SK-N-SH (cell line): Measurements from ENCODE around the gene MASP1.

ENCODE experiments used
- CTCF ChIP-seq: fragments of 200-600 bp; sonication (generic); IDR thresholded peaks from 2 replicates; pipeline ENCODE4 v1.6.1; 2017; ENCODE audit warnings: antibody characterized with exemption, mild to moderate bottlenecking, moderate library complexity
- ELF1 ChIP-seq: IDR thresholded peaks from 2 replicates; pipeline ENCODE4 v1.4.0; 2012
- EZH2phosphoT487 ChIP-seq: fragments of 200-600 bp; sonication (generic); IDR thresholded peaks from 2 replicates; pipeline ENCODE4 v1.6.1; 2017; ENCODE audit warnings: low read depth, mixed run types, mild to moderate bottlenecking, antibody characterized with exemption, moderate library complexity, borderline replicate concordance
- FOXM1 ChIP-seq: IDR thresholded peaks from 2 replicates; pipeline ENCODE4 v1.4.0; 2012; ENCODE audit warnings: low read depth, mild to moderate bottlenecking
- GABPA ChIP-seq: IDR thresholded peaks from 2 replicates; pipeline ENCODE4 v1.4.0; 2012; ENCODE audit warnings: low read depth, mild to moderate bottlenecking
- POLR2AphosphoS5 ChIP-seq: IDR thresholded peaks from 2 replicates; pipeline ENCODE4 v1.6.1; 2012; ENCODE audit warnings: low read depth, low read length
- RAD21 ChIP-seq: IDR thresholded peaks from 2 replicates; pipeline ENCODE4 v1.6.1; 2012; ENCODE audit warnings: mild to moderate bottlenecking, low read length
- REST ChIP-seq: IDR thresholded peaks from 2 replicates; pipeline ENCODE4 v1.6.1; 2012; ENCODE audit warnings: mild to moderate bottlenecking, low read depth, low read length, moderate library complexity
- SMC3 ChIP-seq: IDR thresholded peaks from 2 replicates; pipeline ENCODE4 v1.6.1; 2012; ENCODE audit warnings: low read depth, low read length, improper control_type of control experiment
- TAF1 ChIP-seq: IDR thresholded peaks from 2 replicates; pipeline ENCODE4 v1.6.1; 2012; ENCODE audit warnings: low read depth, mild to moderate bottlenecking, low read length, moderate library complexity, borderline replicate concordance

GRCh38 chr3:187267306-187267705 is 24.2 kb downstream of the MASP1 start:
- TF ChIP-seq CTCF, result no peak
- no peak for TF ChIP-seq SMC3
- no peak for TF ChIP-seq GABPA
- no peak for TF ChIP-seq POLR2AphosphoS5
- no peak for TF ChIP-seq FOXM1
- no peak for TF ChIP-seq RAD21
- no peak for TF ChIP-seq TAF1
- TF ChIP-seq EZH2phosphoT487, result no peak
- TF ChIP-seq ELF1, result no peak
- TF ChIP-seq REST, result no peak
